Panc1 (cell line): ENCODE data around the gene TGM5. TPM values are rescaled to one million over a fixed set of nuclear protein-coding genes. Genes with fewer than 3 reads are reported as not detected.
"Not testable (repeated sequence)": the region's sequence is repeated elsewhere in the genome, so short reads cannot be mapped to it uniquely, and the experiment has no call there.

Source experiments
- ATAC-seq: fragments of 200-7000 bp; cut with Tn5 transposase; 2 replicates; pipeline ENCODE4 v1.9.1; 2020; ENCODE audit warnings: mild to moderate bottlenecking, moderate library complexity
- BruUV-seq: library from RNA; stranded (reverse); fragments of 400-500 nt; replicated peaks from 2 replicates; lab custom pipeline; 2021; lab: Mats Ljungman, UMichigan
- CTCF ChIA-PET: fragments of 300-600 bp; sonication (Branson Sonifier 250); formaldehyde crosslinking; loops from one replicate; lab custom pipeline; 2022; ENCODE audit warnings: antibody characterized with exemption; lab: Charles Lee
- POLR2A ChIA-PET: fragments of 300-600 bp; sonication (Branson Sonifier 250); formaldehyde crosslinking; loops from one replicate; lab custom pipeline; 2022; ENCODE audit warnings: antibody characterized with exemption; lab: Charles Lee
- DNase-seq: peaks from one replicate; pipeline ENCODE4 v3.0.0-alpha.2; 2010; ENCODE audit warnings: low read depth, low spot score
- H3K27ac ChIP-seq: 2 replicates; pipeline ENCODE4 v1.5.1; 2011; ENCODE audit warnings: mild to moderate bottlenecking, low read length, inconsistent platforms
- H3K27me3 ChIP-seq: fragments of 200-500 bp; sonication (Bioruptor generic); 2 replicates; pipeline ENCODE4 v1.6.0; 2014; ENCODE audit warnings: low read length, inconsistent platforms; ENCODE audit not compliant: control insufficient read depth, insufficient read depth
- H3K36me3 ChIP-seq: fragments of 200-500 bp; sonication (Bioruptor generic); 2 replicates; pipeline ENCODE4 v1.5.1; 2014; ENCODE audit warnings: inconsistent platforms, mild to moderate bottlenecking, low read length, moderate library complexity; ENCODE audit not compliant: control insufficient read depth, insufficient read depth
- H3K4me1 ChIP-seq: 2 replicates; pipeline ENCODE4 v1.5.1; 2011; ENCODE audit warnings: inconsistent platforms, mild to moderate bottlenecking, low read length, moderate library complexity; ENCODE audit not compliant: control insufficient read depth, insufficient read depth
- H3K4me3 ChIP-seq, 2 experiments: 2 replicates each; pipeline ENCODE4 v1.5.1; 2011 to 2012; ENCODE audit warnings: low read depth in 2 of 2, low read length in 2 of 2, mild to moderate bottlenecking in 2 of 2, inconsistent platforms in 1 of 2, moderate library complexity in 1 of 2
- H3K9me3 ChIP-seq: fragments of 200-500 bp; sonication (Bioruptor generic); 2 replicates; pipeline ENCODE4 v1.5.1; 2014; ENCODE audit warnings: low read depth, mild to moderate bottlenecking, inconsistent platforms, low read length, moderate library complexity; ENCODE audit not compliant: control insufficient read depth, insufficient read depth
- POLR2AphosphoS5 ChIP-seq: IDR thresholded peaks from 2 replicates; pipeline ENCODE4 v1.6.1; 2012; ENCODE audit warnings: mild to moderate bottlenecking, low read depth, low read length, moderate library complexity
- REST ChIP-seq, 2 experiments: IDR thresholded peaks; 2 replicates each; pipeline ENCODE4 v1.6.1; 2011 to 2012; ENCODE audit warnings: low read depth in 2 of 2, control low read depth in 1 of 2, low read length in 1 of 2, mild to moderate bottlenecking in 1 of 2, moderate library complexity in 1 of 2; ENCODE audit not compliant: insufficient read depth in 1 of 2
- SIN3A ChIP-seq: IDR thresholded peaks from 2 replicates; pipeline ENCODE4 v1.6.1; 2012; ENCODE audit warnings: low read depth, mild to moderate bottlenecking, low read length, moderate library complexity, borderline replicate concordance; ENCODE audit not compliant: insufficient read depth
- TCF7L2 ChIP-seq: IDR thresholded peaks from 2 replicates; pipeline ENCODE4 v1.6.1; 2011; ENCODE audit warnings: mild to moderate bottlenecking, low read depth, low read length, inconsistent platforms
- in situ Hi-C: cut with HindIII; loops from 2 replicates; pipeline ENCODE4 v1.10.0; 2016; ENCODE audit warnings: low sequenced_read_pairs, low pct_unique_long_range_greater_than_20kb
- intact Hi-C: fragments of 100-400 bp; cut with micrococcal nuclease; formaldehyde crosslinking; loops from one replicate; pipeline ENCODE4 v1.10.0; 2022; ENCODE audit not compliant: unreplicated experiment
- total RNA-seq: library from RNA; stranded (reverse); gene quantifications from one replicate; pipeline ENCODE4 v1.2.1, GENCODE V29; 2021; ENCODE audit not compliant: unreplicated experiment
- TF ChIP-seq, protein P1 (sequence below): fragments of 450-650 bp; IDR thresholded peaks from 2 replicates; pipeline ENCODE4 v1.5.1; 2017; ENCODE audit warnings: mild to moderate bottlenecking

The TGM5 gene
- total RNA-seq, 1 experiment from 2014 or later, result not detected

DNA sequence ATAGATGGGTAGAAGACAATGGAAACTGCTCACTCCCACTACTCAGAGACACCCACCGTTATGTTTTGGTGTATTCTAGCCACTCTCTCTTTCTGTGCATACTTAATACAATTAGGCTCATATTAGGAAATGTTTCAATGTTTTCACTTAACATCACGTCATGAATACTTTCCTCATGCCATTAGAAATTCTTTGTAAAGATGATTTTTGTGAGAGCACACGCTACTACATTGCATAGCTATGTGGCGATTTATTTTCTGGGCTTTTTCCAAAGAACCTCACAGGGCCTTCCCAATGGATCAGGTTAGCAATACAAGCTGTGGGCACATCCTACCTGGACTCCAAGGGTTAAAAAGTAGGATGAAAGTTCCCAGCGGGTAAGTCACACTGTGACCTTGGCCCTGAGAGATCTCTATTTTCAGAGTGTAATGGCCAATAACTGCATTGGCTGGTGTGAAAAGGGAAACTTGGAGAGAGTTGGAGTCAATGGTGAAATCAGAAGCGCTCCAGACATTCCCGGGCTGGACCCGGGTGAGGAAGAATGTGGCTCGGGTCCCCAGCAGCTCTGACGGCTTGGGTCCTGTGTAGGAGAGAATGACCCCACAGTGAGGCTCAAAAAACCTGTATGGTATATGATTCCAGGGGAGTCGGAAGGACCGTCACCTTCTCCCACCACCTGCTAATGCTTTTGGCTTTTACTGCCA lies 25.8 kb upstream of the TGM5 start:
- no peaks in the 10 kb centered on the region for H3K9me3 ChIP-seq
- ATAC-seq, result no peak

DNA sequence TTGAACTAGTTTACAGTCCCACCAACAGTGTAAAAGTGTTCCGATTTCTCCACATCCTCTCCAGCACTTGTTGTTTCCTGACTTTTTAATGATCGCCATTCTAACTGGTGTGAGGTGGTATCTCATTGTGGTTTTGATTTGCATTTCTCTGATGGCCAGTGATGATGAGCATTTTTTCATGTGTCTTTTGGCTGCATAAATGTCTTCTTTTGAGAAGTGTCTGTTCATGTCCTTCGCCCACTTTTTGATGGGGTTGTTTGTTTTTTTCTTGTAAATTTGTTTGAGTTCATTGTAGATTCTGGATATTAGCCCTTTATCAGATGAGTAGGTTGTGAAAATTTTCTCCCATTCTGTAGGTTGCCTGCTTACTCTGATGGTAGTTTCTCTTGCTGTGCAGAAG lies 22.9 kb upstream of the TGM5 start:
- H3K36me3 ChIP-seq, CTCF ChIA-PET, H3K9me3 ChIP-seq, H3K27me3 ChIP-seq, BruUV-seq, intact Hi-C loops, DNase-seq, ATAC-seq, H3K27ac ChIP-seq, H3K4me1 ChIP-seq, H3K4me3 ChIP-seq, in situ Hi-C loops, POLR2A ChIA-PET: not testable (repeated sequence)

More for the DNA sequence above, 25.8 kb upstream of the TGM5 start:
- intact Hi-C loops (no loop called here), in situ Hi-C loops (no loop called here)
- TF ChIP-seq SIN3A (no peak), POLR2AphosphoS5 (no peak), TCF7L2 (no peak), REST (IDR thresholded peaks at IDR 0.05; ENCODE audit: insufficient read depth in 1 of 2, low read depth in 2 of 2, low read length in 1 of 2) (no peak)
- TF ChIP-seq, protein P1, sequence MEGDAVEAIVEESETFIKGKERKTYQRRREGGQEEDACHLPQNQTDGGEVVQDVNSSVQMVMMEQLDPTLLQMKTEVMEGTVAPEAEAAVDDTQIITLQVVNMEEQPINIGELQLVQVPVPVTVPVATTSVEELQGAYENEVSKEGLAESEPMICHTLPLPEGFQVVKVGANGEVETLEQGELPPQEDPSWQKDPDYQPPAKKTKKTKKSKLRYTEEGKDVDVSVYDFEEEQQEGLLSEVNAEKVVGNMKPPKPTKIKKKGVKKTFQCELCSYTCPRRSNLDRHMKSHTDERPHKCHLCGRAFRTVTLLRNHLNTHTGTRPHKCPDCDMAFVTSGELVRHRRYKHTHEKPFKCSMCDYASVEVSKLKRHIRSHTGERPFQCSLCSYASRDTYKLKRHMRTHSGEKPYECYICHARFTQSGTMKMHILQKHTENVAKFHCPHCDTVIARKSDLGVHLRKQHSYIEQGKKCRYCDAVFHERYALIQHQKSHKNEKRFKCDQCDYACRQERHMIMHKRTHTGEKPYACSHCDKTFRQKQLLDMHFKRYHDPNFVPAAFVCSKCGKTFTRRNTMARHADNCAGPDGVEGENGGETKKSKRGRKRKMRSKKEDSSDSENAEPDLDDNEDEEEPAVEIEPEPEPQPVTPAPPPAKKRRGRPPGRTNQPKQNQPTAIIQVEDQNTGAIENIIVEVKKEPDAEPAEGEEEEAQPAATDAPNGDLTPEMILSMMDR, result no peak
- Histone ChIP-seq H3K4me3 (no peak overlapping the region), H3K4me1 (no peaks in the 10 kb centered on the region; the same call in 1 of the 2 replicates), H3K36me3 (no peaks in the 10 kb centered on the region), H3K27ac (no peak overlapping the region), H3K27me3 (peaks cover 10% of the 10 kb centered on the region)
- ChIA-PET POLR2A (no interaction called here), CTCF (no interaction called here)
- no TSS peak for BruUV-seq
- DNase-seq, result no peak

GRCh38 chr15:43287254-43287653 lies 20.5 kb upstream of the TGM5 start:
- DNase-seq (no peak), ATAC-seq (0 out of 2 replicates have a peak, but pooled peaks have one; percentile 14)
- H3K36me3 ChIP-seq, result no peaks in the 10 kb centered on the region
- TF ChIP-seq POLR2AphosphoS5 (no peak), SIN3A (no peak), REST (IDR thresholded peaks at IDR 0.05; ENCODE audit: insufficient read depth in 1 of 2, low read depth in 2 of 2, low read length in 1 of 2) (no peak), TCF7L2 (no peak)
- TF ChIP-seq, protein P1, result no peak
- peaks cover 4% of the 10 kb centered on the region for H3K27me3 ChIP-seq
- H3K4me1 ChIP-seq, result no peaks in the 10 kb centered on the region; the same call in 1 of the 2 replicates
- BruUV-seq, result no TSS peak
- ChIA-PET POLR2A (no interaction called here), CTCF (interaction anchor here (0.9 to 4.0 kb wide), 3 partner anchors 58 to 80 kb away, joined by 3 to 49 read pairs (median 4); no protein-coding TSS in a partner anchor)
- no peak overlapping the region for H3K4me3 ChIP-seq
- in situ Hi-C loops (no loop called here), intact Hi-C loops (no loop called here)
- no peak overlapping the region for H3K27ac ChIP-seq
- no peaks in the 10 kb centered on the region for H3K9me3 ChIP-seq
